Stimulated activated CD4-positive, alpha-beta T cell treated with anti-CD3 and anti-CD28 coated beads, TNF-alpha, amount 100 ng/mL, for 4 hours (primary cell): ENCODE measurements around the gene ZNF628.

ENCODE experiments used
- DNase-seq, 3 experiments: peaks; one replicate each; pipeline ENCODE4 v3.0.0-alpha.2; 2020; ENCODE audit warnings: low read depth in 3 of 3

Gene ZNF628

GRCh38 chr19:55529636-55530234 is 53.3 kb downstream of the ZNF628 start:
- no peak for DNase-seq

- no peak for DNase-seq
Observed at GRCh38 chr19:55530996-55531395, 54.6 kb downstream of the ZNF628 start.
